NCI-H146 treated with DMSO at 0.1 percent for 48 hours (cell line): ENCODE results near the gene CTNND2.

ENCODE experiments used
- DNase-seq: peaks from one replicate; lab custom pipeline; 2025; ENCODE audit not compliant: unreplicated experiment; lab: John Stamatoyannopoulos, UW

The CTNND2 gene

DNA sequence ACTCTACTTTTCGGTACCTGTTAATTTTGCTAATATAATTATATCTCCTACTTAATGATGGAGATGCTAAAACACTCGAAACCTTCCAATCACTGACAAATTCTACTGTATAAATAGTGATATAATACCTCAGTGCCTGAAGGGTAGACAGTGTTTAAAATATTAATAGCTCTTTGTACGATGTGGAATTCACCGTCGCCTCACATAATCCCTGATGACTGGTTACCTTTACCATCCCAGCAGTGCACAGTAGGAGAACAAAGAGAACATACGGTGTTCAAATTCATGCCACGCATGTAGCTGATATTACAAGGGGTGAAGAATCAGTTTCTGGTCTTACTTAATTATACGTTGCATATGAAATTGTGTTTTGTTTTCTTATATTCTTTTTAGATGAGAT lies 506.7 kb downstream of the CTNND2 start:
- no peak for DNase-seq

DNA sequence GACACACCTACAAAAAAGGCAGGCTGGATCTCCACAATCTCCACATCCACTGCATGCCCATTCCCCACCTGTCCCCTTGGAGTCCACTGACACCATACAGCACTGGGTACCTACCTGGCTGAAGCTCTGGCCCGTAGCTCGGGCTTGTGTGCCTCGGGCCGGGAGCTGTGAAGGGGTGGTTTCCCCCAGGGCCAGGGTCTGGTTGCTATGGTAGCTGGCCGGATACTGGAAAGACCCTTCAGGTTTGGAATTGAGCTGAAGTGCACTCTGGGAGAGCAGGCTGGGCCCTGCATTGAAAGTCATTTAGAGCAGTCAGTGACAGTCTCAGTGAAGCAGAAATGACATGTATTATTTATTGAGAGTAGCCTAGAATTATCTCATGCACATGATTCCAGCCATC lies 507.3 kb downstream of the CTNND2 start:
- no peak for DNase-seq

DNA sequence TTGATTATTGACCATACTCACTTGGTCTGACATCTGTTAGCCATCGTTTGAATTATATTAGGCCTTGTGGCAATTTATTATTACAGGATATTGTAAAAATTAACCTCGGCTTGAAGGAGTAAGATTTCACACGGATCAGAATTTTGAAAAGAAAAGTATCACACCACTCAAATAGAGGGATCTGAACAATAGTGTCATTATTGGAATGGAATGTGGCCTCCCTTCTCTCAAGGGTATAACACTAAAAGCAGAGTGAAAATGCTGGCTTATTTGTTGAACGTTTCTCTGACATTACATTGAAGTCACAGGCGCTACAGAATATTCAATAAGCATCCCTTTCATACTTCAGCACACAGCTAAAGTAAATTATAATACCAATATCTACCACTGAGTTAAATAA lies 509.3 kb downstream of the CTNND2 start:
- no peak for DNase-seq

DNA sequence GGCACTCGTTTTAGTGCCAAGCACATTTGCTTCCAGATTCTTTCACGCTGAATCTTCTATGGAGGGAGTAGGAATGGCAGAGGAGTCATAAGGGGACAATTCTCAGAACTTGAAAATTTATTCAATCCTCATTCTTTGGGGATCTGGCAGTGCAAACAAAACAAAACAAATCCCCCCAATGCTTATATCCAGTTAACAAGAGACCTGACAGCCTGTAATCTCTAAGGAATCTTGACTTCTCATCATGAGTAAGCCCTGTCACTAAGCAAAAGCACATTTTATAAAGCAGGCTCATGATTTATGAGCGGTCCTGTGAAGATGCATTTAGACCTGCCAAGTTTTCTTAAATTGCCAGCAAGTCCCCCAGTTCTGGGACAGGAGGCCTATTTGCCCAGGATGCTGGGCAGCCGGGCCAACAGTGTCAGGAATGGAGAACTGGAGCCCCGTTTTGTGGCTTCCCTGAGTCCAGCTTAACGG lies 513.9 kb downstream of the CTNND2 start:
- no peak for DNase-seq

DNA sequence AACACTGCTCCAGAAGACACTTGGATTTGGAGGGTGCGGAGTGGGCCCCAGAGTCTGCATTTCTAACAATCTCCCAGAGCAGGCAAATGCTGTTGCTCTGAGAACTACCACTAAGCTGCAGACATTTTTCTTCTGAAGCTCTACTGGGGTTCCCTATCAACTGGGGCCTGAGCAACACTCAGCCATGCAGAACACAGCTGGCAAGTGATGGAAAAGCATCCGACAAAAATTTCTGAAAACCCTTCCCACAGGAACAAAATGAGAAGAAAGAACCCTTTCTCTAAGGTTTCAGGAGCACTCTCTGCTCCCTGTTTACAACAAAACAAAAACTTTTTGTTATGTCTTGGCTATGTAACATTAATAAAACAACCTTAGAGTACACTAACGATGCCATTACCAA lies 516.9 kb downstream of the CTNND2 start:
- DNase-seq, result no peak

DNA sequence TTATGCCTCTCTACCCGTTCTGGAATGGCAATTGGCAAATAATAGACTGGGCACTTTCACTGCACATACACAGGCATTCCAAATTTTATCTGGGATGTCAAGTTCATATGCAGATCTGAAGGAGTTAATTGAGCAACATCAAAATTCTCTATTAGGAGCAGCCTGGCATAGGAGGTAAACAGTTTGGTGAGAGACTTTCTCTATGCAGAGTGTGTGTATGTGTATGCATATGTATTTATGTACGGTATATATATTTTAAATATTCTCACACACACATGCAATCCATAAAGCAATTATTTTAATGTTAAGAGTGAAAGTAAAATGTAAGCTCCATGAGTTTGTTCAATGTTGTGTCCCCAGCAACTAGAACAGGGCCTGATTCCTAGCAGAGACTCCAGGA lies 517.8 kb downstream of the CTNND2 start:
- DNase-seq, result no peak

DNA sequence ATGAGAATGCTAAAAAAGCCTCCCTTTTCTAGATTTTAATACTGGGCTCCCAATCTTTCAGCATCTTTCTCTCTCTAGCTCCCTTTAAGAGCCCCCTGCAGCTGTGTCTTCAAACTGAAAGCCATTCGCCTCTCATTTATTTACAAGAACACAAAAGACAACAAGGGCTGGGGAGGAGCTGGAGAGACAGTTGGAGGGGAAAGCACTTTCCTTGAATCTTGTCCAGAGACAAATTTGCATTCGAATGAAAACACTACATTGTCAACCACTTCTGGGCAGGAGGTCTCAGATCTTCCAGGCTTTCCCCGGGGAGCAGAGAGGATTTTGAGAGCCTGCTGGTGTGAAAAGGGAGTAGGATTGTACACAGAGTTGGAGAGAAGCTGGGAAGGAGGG lies 518.3 kb downstream of the CTNND2 start:
- no peak for DNase-seq

DNA sequence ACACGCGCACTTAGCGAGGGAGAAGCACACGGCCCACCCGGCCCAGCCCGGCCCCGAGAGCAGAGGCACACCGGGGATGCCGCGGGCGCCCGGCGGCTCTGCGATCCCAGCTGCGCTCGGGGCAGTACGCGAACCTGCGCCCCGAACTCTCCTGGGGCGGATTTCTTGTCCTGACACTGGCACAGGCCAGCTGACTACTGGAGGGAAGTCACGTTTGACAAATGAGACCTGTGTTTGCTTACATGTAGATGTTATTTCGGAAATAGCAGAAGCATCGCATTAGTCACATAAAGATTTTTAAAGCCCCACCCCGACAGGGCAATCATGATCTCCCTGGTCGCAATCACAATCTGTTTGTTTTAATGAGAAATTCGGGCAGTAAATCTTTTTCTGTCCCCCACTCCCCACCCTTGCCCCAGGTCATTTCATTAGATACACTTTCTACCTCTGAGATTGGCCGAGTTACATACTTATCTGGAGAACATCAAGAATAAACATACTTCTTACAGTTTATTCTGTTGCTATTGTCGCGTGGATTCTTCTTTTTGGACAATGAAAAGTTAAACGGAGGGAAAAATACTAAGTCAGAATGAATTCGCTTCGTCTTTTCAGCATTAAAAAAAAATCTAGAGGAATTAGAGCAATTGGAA lies 518.9 kb downstream of the CTNND2 start:
- no peak for DNase-seq

DNA sequence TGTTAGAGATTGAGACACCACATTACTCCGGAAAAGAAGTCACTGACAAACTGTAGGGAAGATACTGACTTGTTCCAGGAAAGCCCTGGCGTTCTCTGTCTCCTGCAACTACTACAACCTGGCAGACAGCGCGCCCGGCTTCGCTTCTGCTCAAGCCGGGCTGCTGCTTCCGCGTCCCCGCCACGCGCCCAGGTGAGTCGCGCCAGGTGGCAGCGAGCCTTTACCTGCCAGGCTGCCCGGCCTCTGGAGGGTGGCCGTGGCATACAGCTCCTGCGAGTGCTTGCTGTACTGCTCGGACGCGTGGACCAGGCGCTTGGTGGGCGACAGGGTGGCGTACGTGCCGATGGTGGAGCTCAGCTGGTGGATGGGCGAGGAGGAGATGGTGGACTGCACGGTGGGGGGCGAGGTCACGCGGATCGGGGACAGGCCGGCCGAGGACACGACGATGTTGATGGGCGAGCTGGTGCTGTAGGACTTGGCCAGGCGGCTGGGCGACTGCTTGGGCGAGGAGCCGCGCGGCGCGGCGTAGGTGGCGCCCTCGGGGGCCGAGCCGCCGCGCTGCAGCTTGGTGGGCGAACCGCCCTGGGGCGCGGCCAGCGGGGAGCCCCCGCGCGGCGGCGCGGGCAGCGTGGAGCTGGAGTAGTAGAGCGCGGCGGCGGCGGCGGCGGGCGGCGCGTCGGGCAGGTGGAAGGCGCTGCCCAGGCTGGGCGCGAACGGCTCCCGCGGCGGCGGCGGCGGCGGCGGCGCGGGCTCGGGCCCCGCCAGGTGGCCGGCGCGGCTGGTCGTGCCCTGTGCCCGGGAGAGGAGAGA lies 519.6 kb downstream of the CTNND2 start:
- DNase-seq, result no peak

DNA sequence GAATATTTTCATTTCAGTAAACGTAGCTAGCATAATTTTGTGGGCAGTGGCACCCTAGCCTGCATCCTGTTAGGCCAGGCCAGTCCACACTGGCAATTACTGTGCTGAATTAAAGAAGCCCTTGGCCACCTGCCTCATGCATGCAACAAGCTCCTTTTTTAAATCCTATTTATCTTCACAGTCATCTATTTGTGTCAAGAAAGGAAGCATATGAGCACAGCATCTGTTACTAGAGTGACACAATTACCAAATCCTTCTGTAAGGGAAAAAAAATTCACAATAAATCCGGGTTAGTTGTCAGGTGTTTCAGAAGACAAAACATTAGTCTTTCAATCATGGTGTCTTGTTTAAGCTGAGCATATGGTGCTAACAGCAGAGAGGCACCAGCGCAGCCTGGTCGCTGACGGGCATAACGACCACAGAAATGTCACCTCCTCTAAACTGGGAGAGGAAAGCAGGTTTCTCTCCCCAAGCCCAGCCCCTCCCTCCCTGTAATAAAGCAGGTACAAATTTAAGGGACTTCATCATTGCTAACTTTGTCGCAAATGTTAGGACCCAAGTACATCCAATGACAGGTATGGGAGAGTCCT lies 520.6 kb downstream of the CTNND2 start:
- DNase-seq, result no peak

DNA sequence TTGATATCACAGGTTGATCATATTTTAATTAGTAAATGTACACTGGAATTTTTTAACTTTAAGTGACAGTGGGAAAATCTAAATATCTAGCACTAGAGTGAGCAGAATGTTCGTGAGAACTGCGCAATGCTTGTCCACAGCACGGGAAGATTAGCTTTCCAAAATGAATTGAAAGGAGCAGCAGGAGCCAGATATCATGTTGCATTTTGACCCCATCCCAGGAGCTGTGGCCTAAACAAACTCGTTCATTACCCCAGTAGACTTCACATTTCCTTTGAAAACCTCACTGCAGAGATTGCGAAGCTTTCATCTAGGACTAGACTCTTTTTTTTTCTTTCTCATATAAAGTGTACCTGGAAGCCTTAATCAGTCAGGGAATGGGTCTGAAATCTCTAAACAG lies 525.8 kb downstream of the CTNND2 start:
- DNase-seq, result no peak

DNA sequence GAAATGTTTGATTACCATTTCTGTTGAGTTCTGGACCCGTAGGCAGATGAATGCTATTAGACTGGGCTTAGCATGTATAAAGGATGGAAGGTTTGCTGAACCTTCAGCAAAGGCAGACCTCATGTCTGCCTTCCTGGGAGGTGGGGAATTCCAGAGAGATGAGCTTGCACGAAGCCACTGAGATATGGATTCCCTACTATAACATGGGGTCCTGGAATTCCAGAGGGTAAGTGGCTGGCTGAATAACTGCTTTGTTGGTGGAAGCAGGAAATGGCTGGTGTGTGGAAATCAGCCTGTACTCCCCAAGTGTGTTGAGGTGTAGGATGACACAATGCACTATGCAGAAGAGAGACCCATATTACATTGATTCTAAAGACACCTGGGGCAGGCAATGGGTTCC lies 526.4 kb downstream of the CTNND2 start:
- no peak for DNase-seq

DNA sequence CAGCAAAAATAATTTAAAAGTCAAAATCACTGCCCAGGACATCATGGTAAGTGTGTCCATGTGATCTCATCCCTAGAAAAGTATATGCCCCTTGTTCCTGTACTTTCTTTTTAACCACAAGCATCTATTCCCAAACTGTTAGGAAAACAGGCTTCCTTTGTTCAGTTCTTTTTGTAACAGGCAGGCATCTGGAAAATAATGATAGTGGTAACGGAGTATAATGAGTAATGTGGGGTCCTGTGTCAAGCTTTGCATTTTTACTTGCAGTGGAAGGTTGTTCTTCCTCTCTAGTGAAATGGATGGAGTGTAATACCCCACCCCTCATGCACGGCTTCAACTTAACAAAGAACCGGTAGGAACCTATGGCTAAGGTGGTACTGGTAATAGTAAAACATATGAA lies 532.1 kb downstream of the CTNND2 start:
- no peak for DNase-seq

DNA sequence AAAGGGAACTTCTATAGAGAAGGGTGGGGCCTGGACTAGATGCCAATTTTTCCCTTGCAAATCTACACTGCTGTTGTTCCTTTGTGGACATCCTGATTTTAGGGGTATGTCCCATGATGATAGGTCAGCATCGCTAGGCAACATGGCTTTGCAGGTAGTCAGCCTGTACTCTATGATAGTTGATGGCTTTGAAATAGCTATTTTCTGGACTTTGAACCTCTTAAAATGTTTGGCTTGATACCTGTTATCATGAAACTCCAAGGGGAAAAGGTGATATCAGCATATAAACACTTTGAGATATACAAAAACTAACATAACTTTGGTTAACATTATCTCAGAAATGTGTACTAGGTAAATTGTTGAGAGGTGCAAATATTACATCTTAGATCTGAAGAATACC lies 533.2 kb downstream of the CTNND2 start:
- DNase-seq, result no peak

DNA sequence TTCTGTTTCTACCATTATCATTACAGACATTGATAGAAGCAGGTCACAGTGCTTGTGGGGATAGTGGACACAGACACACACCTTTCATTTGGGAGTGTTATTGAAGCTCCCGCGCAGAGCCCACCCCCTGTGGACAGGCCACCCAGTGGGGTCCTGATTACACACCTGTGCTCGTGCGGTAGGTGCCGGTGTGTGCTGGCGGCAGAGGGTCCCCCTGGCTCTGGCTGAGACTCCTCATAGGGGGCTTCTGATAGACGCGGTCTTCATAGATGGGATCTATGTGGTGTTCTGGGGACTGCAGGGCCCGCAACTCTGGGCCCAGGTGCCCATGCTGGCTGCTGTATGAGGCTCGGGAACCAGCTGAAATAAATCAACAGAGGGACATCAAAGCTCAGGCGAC lies 539.7 kb downstream of the CTNND2 start:
- no peak for DNase-seq

DNA sequence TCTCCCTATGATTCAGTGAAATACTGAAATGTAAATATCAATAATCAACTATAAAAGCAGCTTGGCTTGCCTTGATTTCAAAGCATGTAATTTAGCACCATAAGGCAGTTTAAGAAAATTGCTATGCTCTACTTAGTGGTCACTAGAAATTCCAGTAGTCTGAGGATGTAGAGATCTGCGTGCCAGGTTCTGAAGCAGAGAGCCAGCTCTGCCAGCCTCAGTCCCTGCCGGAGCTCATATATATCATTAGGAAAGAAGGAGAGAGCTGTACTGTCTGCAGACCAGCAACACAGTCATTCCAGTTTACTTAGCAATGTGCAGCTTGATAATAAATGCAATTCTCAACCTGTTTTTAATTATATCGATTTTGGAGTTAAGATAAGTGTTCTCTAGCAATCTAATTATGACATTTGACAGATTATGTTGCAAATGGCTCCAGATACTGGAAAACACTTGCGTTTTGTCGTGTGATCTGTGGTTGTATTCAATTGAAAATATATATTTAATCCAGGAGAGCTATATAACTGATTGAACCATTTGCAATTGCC lies 540.5 kb downstream of the CTNND2 start:
- DNase-seq, result no peak

DNA sequence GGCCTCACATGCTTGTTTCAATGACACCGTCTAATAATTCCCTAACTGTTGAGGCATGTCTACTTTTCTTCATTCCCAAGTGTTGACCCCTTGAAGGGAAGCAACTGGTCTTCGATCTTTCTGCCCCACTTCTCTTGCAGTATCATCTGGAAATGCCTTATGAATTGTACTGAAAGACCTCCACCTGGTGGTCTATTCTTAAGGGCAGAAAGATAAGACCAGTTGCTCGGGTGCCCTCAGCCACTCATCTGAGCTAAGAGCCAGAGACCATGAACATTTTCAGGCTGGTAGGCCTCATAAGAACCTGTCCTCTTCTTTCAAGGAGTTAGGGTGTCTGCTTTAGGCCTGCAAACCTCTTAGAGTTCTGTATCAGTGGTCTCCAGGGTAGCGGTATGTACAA lies 542.5 kb downstream of the CTNND2 start:
- no peak for DNase-seq

DNA sequence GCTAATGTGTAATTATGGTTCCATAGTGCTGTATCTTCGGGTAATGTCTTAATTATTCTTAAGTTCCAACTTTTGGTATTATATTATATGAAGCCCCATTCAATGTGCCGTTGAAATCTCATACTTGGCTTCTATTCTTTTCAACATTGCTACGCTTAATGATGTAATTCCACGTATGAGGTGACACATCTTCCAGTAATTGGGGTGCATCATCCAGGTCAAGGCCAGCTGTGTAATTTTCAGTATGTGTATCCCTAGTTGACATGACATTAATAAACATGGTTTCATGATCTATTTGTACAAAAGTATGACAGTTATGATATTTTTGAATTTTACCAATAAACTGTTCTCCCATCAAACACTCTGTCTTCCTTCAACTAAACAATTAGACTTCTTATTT lies 546.3 kb downstream of the CTNND2 start:
- DNase-seq, result no peak

DNA sequence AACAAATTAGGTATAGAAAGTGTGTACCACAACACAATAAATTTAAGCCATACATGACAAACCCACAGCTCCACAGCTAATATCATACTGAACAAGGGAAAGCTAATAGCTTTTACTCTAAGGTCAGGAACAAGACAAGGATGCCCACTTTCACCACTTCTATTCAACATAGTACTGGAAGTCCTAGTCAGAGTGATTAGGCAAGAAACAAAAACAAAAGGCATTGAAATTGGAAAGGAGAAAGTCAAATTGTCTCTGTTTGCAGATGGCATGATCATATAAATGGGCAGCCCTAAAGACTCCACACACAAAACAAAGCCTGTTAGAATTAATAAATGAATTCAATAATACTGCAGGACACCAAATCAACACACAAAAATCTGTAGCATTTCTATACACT lies 548.8 kb downstream of the CTNND2 start:
- DNase-seq, result no peak

DNA sequence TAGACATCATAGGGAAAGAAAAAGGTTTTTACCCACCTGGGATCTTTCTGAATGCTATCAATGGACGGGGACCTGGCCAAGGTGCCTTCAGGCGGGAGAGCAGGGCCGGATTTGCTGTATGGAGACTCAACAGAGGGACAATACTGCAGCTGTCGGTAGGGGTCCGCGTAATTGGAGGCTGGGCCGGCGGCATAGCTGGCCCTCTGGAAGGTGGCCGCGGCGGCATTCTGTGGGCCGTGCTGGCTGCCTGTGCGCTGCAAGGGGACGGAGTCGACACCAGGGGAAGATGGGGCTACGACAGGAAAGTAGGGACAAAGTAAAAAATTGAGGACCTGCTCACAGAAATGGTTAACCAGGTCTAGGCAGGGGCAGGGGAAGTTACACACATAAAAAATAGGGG lies 557.9 kb downstream of the CTNND2 start:
- no peak for DNase-seq

DNA sequence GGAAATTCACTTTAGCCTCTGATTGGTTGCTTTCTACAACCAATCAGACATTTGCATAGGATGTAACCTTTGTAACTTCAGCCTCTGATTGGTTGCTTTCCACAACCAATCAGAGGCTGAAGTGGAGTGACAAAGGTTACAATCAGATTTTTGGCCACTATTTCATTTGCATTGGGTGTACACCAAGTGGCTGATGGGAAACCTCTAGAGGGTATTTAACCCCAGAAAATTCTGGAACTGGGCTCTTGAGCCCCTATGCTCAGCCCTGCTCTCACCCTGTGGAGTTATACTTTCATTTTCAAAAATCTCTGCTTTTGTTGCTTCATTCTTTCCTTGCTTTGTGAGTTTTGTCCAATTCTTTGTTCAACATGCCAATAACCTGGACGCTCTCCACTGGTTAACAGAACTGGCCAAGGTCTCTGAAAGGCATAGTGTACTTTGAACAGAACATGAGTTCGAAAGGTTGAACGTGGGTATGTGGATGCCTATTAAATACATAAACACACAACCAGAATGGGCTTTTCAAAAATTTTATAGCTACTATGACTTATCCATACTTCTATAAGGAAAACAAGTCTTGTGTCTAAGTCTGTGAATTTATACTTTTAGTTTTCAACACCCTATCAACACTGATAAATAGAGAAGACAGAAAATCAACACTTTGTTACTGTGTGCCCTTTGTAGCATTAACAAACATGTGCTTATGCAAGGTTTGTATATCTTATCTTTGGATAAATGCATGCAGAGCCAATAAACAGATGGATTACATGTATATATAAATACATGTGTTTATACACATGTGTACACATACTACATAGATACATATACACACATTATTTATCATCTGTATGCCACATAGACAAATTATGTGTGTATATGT lies 568.1 kb downstream of the CTNND2 start:
- DNase-seq, result no peak
